GM12891 (cell line): ENCODE data around the gene MSRB3.

Source experiments
- POLR2A ChIP-seq: IDR thresholded peaks from 2 replicates; pipeline ENCODE4 v1.6.1; 2011; ENCODE audit warnings: low read depth, low read length, control low read depth
- POLR2AphosphoS5 ChIP-seq: IDR thresholded peaks from 2 replicates; pipeline ENCODE4 v1.6.1; 2011; ENCODE audit warnings: low read depth, low read length, control low read depth
- SPI1 ChIP-seq: IDR thresholded peaks from 2 replicates; pipeline ENCODE4 v1.6.1; 2011; ENCODE audit warnings: low read depth, low read length, control low read depth
- TAF1 ChIP-seq: IDR thresholded peaks from 2 replicates; pipeline ENCODE4 v1.6.1; 2011; ENCODE audit warnings: low read depth, low read length, control low read depth

DNA sequence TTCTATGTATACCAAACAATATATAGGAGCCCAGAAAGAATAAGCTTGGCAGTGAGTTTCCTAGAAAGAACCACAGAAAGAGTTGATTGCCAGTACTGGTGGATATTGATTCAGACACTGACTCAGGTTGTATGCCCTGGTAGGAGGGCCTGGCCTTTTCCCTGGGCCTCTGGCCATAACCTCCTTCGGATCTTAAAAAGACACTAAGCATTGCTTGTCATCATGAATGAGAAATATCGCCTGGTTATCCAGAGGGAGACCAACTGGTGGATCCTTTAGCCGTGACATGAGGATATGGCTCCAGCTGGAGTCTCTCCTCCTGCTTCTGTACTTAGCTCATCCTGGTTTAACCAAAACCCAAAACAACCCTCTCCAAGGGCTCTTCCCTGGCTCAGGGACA is 231.5 kb downstream of the MSRB3 start:
- TF ChIP-seq POLR2A (no peak), POLR2AphosphoS5 (no peak), TAF1 (no peak), SPI1 (no peak)
